GM21576 (cell line): ENCODE measurements around the gene POU2F3.

Experiments
- ATAC-seq: cut with Tn5 transposase; IDR thresholded peaks from one replicate; pipeline ENCODE4 v1.9.1; 2021; ENCODE audit warnings: mild to moderate bottlenecking, moderate library complexity; ENCODE audit not compliant: unreplicated experiment

The POU2F3 gene

DNA sequence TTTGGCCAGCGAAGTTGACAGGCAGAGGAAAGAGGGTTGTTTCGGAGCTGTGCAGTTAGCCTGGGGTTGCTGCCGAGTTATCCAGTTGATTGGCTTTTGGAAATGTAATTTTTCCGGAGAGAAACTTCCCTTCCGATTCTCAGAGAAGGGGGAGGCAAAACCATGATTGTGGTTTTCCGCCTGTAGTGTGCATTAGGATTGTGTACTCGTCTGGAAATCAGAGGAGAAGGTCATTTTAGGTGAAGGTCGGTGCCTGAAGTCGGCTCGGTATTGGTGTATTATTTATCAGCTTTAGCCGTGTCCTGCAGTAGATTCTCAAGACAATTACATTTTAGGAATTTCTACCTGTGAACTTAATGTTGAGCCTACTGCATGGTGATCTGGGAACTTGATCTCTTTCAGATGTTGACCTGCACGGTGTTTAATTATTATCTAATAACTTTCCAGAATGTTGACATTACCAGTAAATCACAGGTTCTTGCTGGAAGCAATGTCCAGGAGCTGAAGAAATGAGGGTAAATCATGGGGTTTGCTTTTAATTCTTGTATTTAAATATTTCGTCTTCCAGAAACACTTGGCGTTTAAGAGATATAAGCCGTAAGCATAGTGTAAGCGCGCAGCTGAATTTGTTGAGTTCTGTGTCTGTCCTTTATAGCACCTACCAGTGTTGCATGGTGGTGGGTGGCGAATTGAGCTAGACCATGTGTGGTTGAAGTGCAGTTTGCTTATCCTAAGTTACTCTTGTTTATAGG is 97.6 kb downstream of the POU2F3 start:
- ATAC-seq, result no peak

DNA sequence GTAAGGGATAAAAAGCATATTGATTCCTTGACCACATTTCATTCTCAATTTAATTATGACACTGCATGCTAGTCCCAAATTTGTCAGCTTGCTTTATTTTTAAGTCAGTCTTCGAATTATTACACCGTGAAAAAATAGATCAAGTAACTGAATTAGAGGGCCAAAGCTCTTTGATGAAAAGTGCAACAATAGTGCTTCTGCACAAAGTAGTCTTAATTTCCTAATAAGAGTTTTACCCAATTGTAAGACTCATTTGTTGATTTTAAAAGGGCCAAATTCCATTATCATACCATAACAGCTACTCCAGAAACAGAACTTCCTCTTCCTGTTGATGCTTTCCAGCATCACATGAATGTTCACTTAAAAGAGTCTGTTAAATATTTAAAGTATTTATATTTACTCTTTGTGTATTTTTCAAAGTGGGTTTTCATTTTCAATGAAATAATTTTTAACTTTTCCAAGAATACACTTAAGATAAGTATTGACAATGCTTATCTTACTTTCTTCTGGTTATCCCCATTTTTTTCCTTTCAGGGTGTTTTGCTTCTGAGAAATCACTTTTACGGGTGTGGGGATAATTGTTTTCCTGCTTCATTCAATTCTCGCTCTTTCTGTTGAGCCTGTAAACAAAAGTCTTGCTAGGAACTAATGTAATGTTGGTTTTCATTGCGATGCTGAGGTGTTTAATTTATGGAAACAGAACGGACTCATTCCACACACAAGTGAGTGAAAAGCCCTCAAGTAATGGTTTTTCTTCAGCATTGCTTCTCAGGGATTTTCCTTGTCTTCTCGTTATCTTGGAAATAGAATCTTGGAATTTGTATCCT is 98.4 kb downstream of the POU2F3 start:
- no peak for ATAC-seq

DNA sequence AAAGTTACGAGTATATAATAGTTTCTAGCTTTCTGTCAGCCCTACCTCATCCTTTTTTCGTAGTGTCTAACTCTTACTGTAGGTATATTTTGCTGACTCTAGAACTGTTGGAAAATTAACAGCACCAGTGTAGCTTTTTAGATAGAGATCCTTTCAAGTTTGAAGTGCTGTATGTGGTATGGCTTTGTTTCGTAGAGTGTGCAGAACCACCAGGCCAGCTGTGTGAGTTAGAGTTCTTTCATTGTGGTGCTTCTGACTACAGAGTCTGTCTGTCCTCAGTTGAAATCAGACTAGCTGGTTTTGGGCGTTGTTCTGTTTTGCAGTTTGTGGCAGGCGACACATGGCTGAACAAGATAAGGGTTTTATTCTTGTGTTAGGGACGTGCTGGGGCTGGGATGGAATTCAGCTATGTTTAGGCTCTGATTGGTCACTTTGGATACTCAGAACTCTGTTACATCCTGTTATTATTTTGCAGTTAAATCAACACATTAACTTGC is 99.5 kb downstream of the POU2F3 start:
- no peak for ATAC-seq

DNA sequence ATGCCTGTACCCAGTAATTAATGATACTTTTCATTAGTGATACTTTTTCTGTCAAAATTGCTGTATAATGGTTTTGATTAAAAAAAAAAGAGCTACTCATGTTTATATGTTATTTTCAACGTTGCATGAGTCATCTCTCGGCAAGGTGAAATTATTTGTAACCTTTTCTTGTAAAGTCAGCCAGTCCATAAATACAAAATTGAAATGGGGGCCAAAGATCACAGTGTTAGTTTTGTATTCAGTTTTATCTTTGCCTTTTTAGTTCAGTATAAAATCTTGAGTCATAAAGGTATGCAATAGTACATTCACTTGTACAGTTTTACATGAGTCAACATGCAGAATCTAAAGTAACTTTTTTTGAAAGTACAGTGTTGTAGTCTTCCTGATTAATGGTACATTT is 100.6 kb downstream of the POU2F3 start:
- ATAC-seq, result no peak

DNA sequence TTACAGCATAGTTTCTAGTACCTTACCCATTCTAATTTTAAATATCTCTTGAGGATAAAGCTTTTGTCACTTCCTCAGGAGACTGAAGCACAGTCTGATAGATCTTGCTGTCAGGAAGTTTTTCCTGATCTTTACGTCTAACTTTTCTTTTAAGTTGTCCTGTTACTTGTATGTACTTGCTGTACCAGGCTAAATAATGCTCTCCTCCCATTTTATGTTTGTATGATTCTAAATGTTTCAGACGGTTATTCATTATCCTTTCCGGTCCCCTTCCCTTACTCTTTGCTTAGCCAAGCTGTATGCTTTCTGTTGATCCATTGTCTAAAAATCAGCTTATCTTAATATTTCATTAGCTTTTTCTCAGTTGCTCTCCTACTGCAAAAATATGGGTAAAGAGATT is 102.3 kb downstream of the POU2F3 start:
- ATAC-seq, result no peak

DNA sequence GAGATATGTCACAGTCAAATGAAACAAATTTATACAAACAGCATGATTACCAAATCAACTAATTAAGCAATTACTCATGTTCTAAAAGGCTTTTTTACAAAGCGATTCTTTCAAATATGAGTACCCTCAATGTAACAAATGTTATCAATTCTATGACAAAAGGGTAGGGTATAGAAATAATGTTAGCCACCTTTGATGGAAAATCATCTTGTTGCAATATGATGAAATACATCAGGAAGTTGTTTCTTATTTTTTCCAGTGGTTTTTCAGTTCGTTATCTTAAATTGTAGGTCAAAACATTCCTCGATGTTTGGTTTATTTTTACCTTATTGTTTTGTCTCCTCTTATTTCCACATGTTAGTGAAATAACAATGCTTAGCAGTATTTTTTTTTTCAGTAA is 102.7 kb downstream of the POU2F3 start:
- no peak for ATAC-seq

DNA sequence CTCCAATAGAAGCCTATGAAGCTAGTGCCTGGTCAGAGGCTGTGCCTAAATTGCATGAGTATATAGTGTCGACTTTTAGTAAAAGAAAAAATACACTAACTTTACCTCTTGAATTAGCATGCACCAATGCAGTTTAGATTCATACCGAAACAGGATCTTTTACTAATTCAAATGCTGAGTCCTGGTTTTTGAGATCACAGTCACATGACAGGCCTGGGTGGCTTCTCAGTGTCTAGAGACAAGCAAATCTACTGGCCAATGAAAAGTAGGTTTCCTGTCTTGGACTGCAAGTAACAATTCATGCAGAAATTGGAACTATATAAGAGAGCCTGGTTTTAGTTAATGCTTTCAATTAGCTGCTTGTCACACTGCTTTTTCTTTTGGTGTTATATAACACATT is 103.5 kb downstream of the POU2F3 start:
- peak; percentile 54 for ATAC-seq

DNA sequence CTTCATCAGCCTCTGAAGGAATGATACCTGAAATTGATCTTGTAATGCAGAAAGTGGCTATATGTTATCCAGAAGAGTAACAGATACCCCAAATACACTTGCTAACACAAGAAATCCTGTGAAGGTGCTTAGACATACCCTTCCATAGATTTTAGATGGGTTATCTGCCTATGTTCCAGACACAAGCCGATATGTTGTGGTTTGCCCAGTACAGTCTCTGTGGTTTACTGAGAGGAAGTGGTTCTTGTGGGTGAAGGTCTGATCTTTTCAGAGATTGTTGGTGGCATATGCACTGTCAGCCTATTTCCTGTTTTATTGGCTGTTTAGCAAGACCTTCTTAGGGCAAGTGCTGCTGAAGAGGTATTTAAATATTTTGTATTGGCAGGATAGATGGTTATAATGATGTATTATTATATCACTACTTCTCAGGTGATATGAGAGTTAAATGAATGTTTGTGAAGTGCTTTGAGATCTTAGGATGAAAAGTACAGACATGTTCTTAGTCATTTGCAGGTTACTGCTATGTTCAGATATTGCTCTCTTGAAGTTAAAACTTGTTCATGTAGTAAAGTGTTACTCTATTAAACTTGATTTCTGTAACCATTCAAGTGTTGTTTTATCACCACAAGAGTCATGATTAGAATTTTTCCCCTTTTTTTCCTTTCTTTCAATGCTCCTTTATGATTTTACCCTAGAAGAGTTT is 104.5 kb downstream of the POU2F3 start:
- ATAC-seq, result peak; percentile 86

DNA sequence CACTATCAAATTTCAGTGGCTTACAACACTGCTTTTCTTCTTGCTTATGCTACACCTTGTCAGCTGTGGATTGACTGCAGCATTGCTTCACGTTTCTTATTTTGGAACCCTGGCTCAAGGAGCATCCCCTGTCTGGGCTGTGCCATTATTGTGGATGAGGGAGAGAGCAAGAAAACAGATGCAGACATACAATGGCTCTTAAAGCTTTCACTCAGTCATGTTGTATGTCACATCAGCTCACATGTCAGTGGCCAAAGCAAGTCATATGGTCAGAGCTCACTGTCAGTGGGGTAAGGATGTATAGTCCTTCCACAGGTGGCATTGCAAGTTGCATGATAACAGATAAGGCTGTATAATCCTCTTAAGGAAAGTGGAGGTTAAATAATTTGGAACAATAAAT is 106.3 kb downstream of the POU2F3 start:
- no peak for ATAC-seq

DNA sequence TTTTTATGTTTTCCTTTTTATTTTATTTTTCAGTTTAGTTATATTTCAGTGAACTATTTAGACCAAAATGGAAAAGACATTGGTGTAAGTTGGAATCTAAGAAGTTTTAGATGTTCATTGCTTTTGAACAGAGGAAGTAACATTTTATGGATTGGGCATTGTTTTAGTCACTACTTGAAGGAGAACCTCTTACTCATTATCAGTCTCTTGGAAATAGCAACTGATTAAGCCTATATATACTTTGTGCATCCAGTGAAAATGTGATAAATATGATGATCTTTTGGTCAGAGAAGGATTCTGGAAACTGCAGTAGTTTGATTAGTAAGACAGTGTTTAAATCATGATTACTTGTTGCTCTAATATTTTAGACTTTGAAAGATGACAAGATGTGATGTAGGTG is 110.7 kb downstream of the POU2F3 start:
- ATAC-seq, result no peak

DNA sequence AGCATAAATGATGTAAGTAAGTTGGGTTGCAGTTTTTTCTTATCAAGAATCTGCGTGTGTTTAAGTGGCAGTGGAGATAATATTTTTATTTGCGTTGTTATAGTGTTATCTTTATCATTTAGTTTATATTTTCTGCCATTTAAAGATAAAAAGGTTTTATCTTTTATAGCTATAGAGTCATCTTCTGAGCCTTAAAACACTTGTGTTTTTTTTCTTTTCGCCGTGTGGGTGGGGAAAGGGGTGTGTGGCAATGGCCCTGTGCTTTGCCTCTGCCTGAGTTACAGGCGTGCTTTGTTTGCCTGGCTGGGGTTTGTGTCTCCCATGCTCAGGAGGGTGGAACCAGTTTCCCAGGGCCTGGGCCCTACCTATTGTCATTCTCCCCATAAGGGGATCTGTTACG is 112.5 kb downstream of the POU2F3 start:
- ATAC-seq, result no peak

DNA sequence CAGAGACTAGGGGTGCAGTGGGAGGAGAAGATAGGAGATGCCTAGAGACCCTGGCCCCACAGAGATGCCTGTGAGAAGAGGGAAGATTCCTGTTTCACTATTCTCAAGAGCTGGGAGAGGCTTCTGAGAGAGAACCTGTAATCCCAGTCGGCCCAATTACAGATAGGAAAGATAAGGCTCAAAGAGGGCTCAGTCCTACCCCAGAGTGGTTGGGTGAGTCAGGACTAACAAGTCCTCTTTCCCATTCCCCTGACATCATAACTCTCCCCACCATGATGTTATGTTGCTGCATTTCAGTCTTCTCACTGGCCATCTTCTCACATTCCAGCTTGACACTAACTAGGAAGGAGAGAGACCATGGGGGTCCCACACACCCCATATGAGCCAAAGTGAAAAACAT is 114.1 kb downstream of the POU2F3 start:
- ATAC-seq, result no peak

DNA sequence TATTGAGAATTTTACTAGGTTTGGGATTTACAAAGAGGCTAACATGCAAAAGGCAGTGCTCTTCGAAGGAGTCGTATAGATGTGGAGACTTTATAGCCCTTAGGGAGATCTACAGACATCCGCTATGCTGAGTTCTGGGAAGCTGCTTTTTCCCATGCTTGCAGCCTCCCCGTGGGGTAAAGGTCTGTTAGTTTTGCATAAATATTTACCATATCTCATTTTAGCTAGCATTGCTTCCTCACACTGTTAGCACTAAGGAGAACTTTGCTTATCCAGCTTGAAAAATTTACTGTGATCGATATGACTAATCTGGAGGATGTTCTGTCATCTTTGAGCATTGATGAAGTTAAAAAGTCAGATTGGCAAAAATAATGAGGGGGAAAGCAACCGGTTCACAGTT is 114.8 kb downstream of the POU2F3 start:
- ATAC-seq, result no peak

DNA sequence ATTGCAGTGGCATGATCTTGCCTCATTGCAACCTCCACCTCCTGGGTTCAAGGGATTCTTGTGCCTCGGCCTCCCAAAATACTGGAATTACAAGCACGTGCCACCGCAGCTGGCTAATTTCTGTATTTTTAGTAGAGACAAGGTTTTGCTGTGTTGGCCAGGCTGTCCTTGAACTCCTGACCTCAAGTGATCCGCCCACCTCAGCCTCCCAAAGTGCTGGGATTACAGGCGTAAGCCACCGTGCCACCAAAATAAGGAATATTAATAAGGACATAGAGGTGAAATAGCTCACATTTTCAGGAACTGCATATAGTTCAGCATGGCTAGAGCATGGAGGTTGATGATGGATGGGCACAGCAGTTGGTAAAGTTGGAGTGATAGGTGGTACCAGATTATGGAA is 117.7 kb downstream of the POU2F3 start:
- ATAC-seq, result no peak

DNA sequence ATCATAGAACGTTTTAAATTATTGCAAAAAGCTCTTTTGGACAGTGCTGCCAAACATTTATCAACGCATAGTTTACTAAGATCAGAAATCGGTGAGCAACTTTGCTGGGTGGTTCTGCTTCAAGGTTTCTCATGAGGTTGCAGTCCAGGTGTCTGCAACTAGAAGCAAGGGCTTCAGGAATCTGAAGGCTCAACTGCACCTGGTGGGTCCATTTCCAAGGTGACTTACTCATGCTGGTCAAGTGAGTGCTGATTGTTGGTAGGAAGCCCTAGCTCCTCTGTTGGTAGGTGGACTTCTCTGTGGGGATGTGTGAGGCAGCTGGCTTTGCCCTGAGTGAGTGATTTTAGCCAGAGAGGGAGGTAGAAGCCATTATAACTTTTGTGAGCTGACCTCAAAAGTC is 118.8 kb downstream of the POU2F3 start:
- ATAC-seq, result no peak

DNA sequence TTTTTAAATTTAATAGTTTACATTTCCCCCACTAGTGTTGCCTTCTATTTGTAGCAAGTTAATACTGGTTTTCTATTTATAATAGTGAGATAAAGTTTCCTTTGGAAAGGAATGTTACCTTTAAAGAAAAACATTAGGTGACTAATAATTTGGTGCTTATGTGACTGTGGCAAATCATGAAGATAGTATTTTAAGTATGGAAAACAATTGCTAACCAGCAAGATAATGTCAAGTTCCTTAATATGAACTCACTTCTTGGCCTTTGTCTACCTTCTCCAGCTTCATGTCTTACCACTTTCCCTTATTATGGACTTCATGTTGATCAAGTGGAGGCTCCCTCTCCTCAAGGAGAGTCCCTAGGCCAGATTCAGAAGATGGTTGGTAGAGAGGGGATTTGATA is 123.5 kb downstream of the POU2F3 start:
- no peak for ATAC-seq

DNA sequence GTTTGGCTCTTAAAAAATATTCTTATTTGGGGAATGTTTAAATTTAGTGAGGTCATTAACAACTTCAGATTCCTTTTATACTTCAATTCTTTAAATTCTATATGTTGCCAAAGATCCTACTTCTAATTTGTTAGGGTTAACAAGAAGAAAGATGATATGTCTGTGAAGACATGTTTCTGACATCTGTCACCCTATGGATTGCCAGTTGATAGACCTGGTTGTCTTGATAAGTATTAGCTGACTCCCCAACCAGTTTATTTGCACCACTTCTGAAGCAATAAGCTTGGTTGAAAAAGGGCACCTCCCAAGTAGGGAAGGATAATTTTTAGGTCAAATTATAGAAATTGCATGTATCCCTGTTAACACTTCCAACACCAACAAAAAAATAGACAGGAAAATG is 125.6 kb downstream of the POU2F3 start:
- no peak for ATAC-seq
